Testis (tissue), 2 donors: Measurements from ENCODE around the gene SLC6A6.

ENCODE experiments used
- POLR2A ChIP-seq: fragments of 450-650 bp; IDR thresholded peaks from one replicate; pipeline ENCODE4 v1.6.1; 2017; ENCODE audit warnings: antibody characterized with exemption, mild to moderate bottlenecking, moderate library complexity
- TF ChIP-seq, protein P1 (sequence below), 3 experiments: fragments of 450-650 bp in 2 of 3; fragments of 200-600 bp in 1 of 3; sonication (generic) in 1 of 3; IDR thresholded peaks; one replicate each; pipeline ENCODE4 v1.5.1; 2016 to 2019; ENCODE audit warnings: antibody characterized with exemption in 3 of 3, mild to moderate bottlenecking in 2 of 3, moderate library complexity in 1 of 3

DNA sequence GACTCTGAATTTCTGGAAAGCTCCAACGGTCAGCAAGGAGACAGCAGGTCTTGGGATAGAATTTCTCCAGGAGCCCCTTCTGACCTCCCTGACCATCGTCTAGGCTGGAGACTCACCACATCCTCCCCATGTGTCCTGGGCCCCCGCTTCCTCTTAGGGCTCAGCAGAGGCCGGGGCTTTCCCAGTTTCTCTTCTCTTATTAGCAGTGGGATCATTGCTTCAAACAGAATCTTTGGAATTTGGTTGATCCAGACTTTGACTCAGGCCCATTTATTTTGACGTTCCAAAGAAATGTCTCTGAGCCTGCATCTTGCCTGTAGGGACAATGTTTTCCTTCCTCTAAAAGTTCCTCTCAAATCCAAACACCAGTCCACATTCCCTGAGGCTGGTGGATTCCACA, 38.4 kb upstream of the SLC6A6 start:
- TF ChIP-seq, protein P1, sequence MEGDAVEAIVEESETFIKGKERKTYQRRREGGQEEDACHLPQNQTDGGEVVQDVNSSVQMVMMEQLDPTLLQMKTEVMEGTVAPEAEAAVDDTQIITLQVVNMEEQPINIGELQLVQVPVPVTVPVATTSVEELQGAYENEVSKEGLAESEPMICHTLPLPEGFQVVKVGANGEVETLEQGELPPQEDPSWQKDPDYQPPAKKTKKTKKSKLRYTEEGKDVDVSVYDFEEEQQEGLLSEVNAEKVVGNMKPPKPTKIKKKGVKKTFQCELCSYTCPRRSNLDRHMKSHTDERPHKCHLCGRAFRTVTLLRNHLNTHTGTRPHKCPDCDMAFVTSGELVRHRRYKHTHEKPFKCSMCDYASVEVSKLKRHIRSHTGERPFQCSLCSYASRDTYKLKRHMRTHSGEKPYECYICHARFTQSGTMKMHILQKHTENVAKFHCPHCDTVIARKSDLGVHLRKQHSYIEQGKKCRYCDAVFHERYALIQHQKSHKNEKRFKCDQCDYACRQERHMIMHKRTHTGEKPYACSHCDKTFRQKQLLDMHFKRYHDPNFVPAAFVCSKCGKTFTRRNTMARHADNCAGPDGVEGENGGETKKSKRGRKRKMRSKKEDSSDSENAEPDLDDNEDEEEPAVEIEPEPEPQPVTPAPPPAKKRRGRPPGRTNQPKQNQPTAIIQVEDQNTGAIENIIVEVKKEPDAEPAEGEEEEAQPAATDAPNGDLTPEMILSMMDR (IDR thresholded peaks at IDR 0.05), result no peak
- TF ChIP-seq POLR2A, result no peak
